IMR-90 (cell line): ENCODE measurements around the gene SLC34A3. TPM values are rescaled to one million over a fixed set of nuclear protein-coding genes. Genes with fewer than 3 reads are reported as not detected.

Experiments used
- ATAC-seq: fragments of 200-7000 bp; cut with Tn5 transposase; 2 replicates; pipeline ENCODE4 v1.9.1; 2020; ENCODE audit warnings: low read depth, mild to moderate bottlenecking, moderate library complexity
- BruUV-seq: library from RNA; stranded (reverse); fragments of 400-500 nt; replicated peaks from 2 replicates; lab custom pipeline; 2021; lab: Mats Ljungman, UMichigan
- CTCF ChIA-PET: fragments of 300-600 bp; formaldehyde crosslinking; extraction: SDS; loops from one replicate; lab custom pipeline; 2021; ENCODE audit warnings: antibody characterized with exemption; lab: Yijun Ruan, JAX
- POLR2A ChIA-PET: fragments of 300-600 bp; sonication (Branson Sonifier 250); formaldehyde crosslinking; loops from one replicate; lab custom pipeline; 2022; ENCODE audit warnings: antibody characterized with exemption; ENCODE audit not compliant: unreplicated experiment; lab: Charles Lee
- DNase-seq: peaks from one replicate; pipeline ENCODE4 v3.0.0; 2013
- H2AFZ ChIP-seq: replicated peaks from 2 replicates; pipeline ENCODE3; 2013; ENCODE audit warnings: low read length, mild to moderate bottlenecking; ENCODE audit not compliant: poor library complexity
- H2AK5ac ChIP-seq: 2 replicates; pipeline ENCODE4 v1.6.1; 2013; ENCODE audit warnings: low read depth, low read length, inconsistent platforms
- H2AK9ac ChIP-seq: replicated peaks from 2 replicates; pipeline ENCODE3; 2013; ENCODE audit warnings: mild to moderate bottlenecking, low read depth, low read length, moderate library complexity; ENCODE audit not compliant: poor library complexity
- H2BK120ac ChIP-seq: 2 replicates; pipeline ENCODE4 v1.6.1; 2013; ENCODE audit warnings: low read depth, low read length, inconsistent platforms
- H2BK15ac ChIP-seq: 3 replicates; pipeline ENCODE4 v1.6.1; 2013; ENCODE audit warnings: low read depth, low read length, inconsistent platforms
- H2BK20ac ChIP-seq: 2 replicates; pipeline ENCODE4 v1.6.1; 2013; ENCODE audit warnings: low read depth, mild to moderate bottlenecking, inconsistent platforms, low read length, moderate library complexity
- H2BK5ac ChIP-seq: 2 replicates; pipeline ENCODE4 v1.6.1; 2013; ENCODE audit warnings: mild to moderate bottlenecking, low read depth, low read length, inconsistent platforms; ENCODE audit not compliant: poor library complexity, severe bottlenecking
- H3K14ac ChIP-seq: replicated peaks from 2 replicates; pipeline ENCODE4 v1.6.1; 2013; ENCODE audit warnings: low read depth, low read length, inconsistent platforms
- H3K18ac ChIP-seq: 2 replicates; pipeline ENCODE4 v1.6.1; 2013; ENCODE audit warnings: low read depth, low read length, control low read depth
- H3K23ac ChIP-seq: 2 replicates; pipeline ENCODE4 v1.6.1; 2013; ENCODE audit warnings: low read depth, low read length, inconsistent platforms
- H3K27ac ChIP-seq: 2 replicates; pipeline ENCODE4 v1.5.1; 2013; ENCODE audit warnings: mild to moderate bottlenecking, control low read depth, low read length; ENCODE audit not compliant: insufficient read depth
- H3K27me3 ChIP-seq: 2 replicates; pipeline ENCODE4 v1.6.1; 2013; ENCODE audit warnings: low read length; ENCODE audit not compliant: control insufficient read depth, insufficient read depth
- H3K36me3 ChIP-seq: 2 replicates; pipeline ENCODE4 v1.6.1; 2013; ENCODE audit warnings: low read length, mixed read lengths; ENCODE audit not compliant: control insufficient read depth, insufficient read depth
- H3K4ac ChIP-seq: 2 replicates; pipeline ENCODE4 v1.6.1; 2013; ENCODE audit warnings: low read depth, low read length, inconsistent platforms
- H3K4me1 ChIP-seq: 2 replicates; pipeline ENCODE4 v1.6.1; 2013; ENCODE audit warnings: low read length, mixed read lengths; ENCODE audit not compliant: control insufficient read depth, insufficient read depth
- H3K4me2 ChIP-seq: 2 replicates; pipeline ENCODE4 v1.6.1; 2013; ENCODE audit warnings: low read depth, mild to moderate bottlenecking, control low read depth, low read length, moderate library complexity
- H3K4me3 ChIP-seq: 2 replicates; pipeline ENCODE4 v1.5.1; 2013; ENCODE audit warnings: low read depth, mild to moderate bottlenecking, control low read depth, low read length, moderate library complexity; ENCODE audit not compliant: insufficient read depth
- H3K56ac ChIP-seq: 2 replicates; pipeline ENCODE4 v1.6.1; 2013; ENCODE audit warnings: low read length, inconsistent platforms; ENCODE audit not compliant: insufficient read depth; ENCODE audit errors: extremely low read depth
- H3K79me1 ChIP-seq, 2 experiments: 2 replicates each; pipeline ENCODE4 v1.6.1; 2013; ENCODE audit warnings: low read length in 2 of 2, inconsistent platforms in 1 of 2, low read depth in 1 of 2
- H3K9ac ChIP-seq: 2 replicates; pipeline ENCODE4 v1.6.1; 2013; ENCODE audit warnings: low read depth, low read length, control low read depth
- H3K9me1 ChIP-seq: 2 replicates; pipeline ENCODE4 v1.6.1; 2013; ENCODE audit warnings: low read length, inconsistent platforms; ENCODE audit not compliant: insufficient read depth
- H3K9me3 ChIP-seq: 2 replicates; pipeline ENCODE4 v1.6.1; 2013; ENCODE audit warnings: low read length; ENCODE audit not compliant: control insufficient read depth, insufficient read depth
- H4K20me1 ChIP-seq: 2 replicates; pipeline ENCODE4 v1.6.1; 2013; ENCODE audit warnings: low read length, inconsistent platforms; ENCODE audit not compliant: insufficient read depth
- H4K5ac ChIP-seq: 2 replicates; pipeline ENCODE4 v1.6.1; 2013; ENCODE audit warnings: mild to moderate bottlenecking, low read depth, low read length, control low read depth
- H4K8ac ChIP-seq, 2 experiments: 2 replicates each; pipeline ENCODE4 v1.6.1; 2013; ENCODE audit warnings: low read depth in 2 of 2, low read length in 2 of 2, control low read depth in 1 of 2, inconsistent platforms in 1 of 2
- H4K91ac ChIP-seq: 2 replicates; pipeline ENCODE4 v1.6.1; 2013; ENCODE audit warnings: low read depth, low read length, inconsistent platforms; ENCODE audit not compliant: insufficient read depth
- CEBPB ChIP-seq: IDR thresholded peaks from 2 replicates; pipeline ENCODE4 v1.6.1; 2012; ENCODE audit warnings: low read depth, low read length, improper control_type of control experiment
- CHD1 ChIP-seq: IDR thresholded peaks from 2 replicates; pipeline ENCODE4 v1.6.1; 2012; ENCODE audit warnings: low read depth, low read length, improper control_type of control experiment
- CTCF ChIP-seq: conservative IDR thresholded peaks from 2 replicates; pipeline ENCODE4 v1.5.1; 2012; ENCODE audit warnings: mild to moderate bottlenecking, low read depth, low read length, improper control_type of control experiment
- MAZ ChIP-seq: IDR thresholded peaks from 2 replicates; pipeline ENCODE4 v1.6.1; 2012; ENCODE audit warnings: low read depth, mild to moderate bottlenecking, low read length, improper control_type of control experiment, moderate library complexity, borderline replicate concordance
- MXI1 ChIP-seq: IDR thresholded peaks from 2 replicates; pipeline ENCODE4 v1.6.1; 2012; ENCODE audit warnings: low read depth, mild to moderate bottlenecking, low read length, moderate library complexity, borderline replicate concordance
- NFE2L2 ChIP-seq: fragments of 150-350 bp; IDR thresholded peaks from 2 replicates; pipeline ENCODE4 v1.6.1; 2016; ENCODE audit warnings: low read depth, mild to moderate bottlenecking, low read length
- POLR2A ChIP-seq: IDR thresholded peaks from 2 replicates; pipeline ENCODE4 v1.6.1; 2012; ENCODE audit warnings: mild to moderate bottlenecking, low read depth, low read length
- RAD21 ChIP-seq: IDR thresholded peaks from 2 replicates; pipeline ENCODE4 v1.6.1; 2012; ENCODE audit warnings: low read length, improper control_type of control experiment
- RCOR1 ChIP-seq: IDR thresholded peaks from 2 replicates; pipeline ENCODE4 v1.6.1; 2012; ENCODE audit warnings: mild to moderate bottlenecking, low read length, improper control_type of control experiment; ENCODE audit not compliant: insufficient replicate concordance
- SMC3 ChIP-seq: fragments of 150-350 bp; IDR thresholded peaks from 2 replicates; pipeline ENCODE4 v1.6.1; 2016; ENCODE audit warnings: low read depth, mild to moderate bottlenecking, antibody characterized with exemption, low read length, moderate library complexity
- WGBS, 2 experiments: methylation state at CpG; one replicate each; pipeline versions ENCODE4 v1.1.5 to v1.1.7; 2013; ENCODE audit warnings: missing lambda C conversion rate in 2 of 2; ENCODE audit not compliant: insufficient read length in 1 of 2; ENCODE audit errors: extremely low coverage in 2 of 2; 5-methylcytosine and 5-hydroxymethylcytosine counted together
- dilution Hi-C: fragments of 300-500 bp; cut with HindIII; formaldehyde crosslinking; loops from one replicate; pipeline ENCODE4 v1.14.3; 2018; ENCODE audit warnings: low sequenced_read_pairs; ENCODE audit not compliant: unreplicated experiment
- in situ Hi-C: fragments of 300-500 bp; cut with MboI; formaldehyde crosslinking; loops from 3 replicates; pipeline ENCODE4 v1.14.3; 2019; ENCODE audit warnings: low sequenced_read_pairs, inconsistent platforms, mixed read lengths
- intact Hi-C: fragments of 100-400 bp; cut with micrococcal nuclease; formaldehyde crosslinking; loops from 2 replicates; pipeline ENCODE4 v1.10.0; 2022
- polyA plus RNA-seq, 3 experiments: library from polyadenylated mRNA; depleted of rRNA; stranded (reverse); fragments of >200 nt; gene quantifications; 2 replicates each; pipeline ENCODE4 v1.2.3, GENCODE V29; 2012; ENCODE audit warnings: low replicate concordance in 1 of 3
- total RNA-seq: library from RNA; depleted of rRNA; stranded (reverse); fragments of >200 nt; gene quantifications from 2 replicates; pipeline ENCODE4 v1.2.3, GENCODE V29; 2012

SLC34A3 gene
- total and polyA plus RNA-seq, 2 of the 4 experiments (the other 2 are of a cell fraction): not detected

DNA sequence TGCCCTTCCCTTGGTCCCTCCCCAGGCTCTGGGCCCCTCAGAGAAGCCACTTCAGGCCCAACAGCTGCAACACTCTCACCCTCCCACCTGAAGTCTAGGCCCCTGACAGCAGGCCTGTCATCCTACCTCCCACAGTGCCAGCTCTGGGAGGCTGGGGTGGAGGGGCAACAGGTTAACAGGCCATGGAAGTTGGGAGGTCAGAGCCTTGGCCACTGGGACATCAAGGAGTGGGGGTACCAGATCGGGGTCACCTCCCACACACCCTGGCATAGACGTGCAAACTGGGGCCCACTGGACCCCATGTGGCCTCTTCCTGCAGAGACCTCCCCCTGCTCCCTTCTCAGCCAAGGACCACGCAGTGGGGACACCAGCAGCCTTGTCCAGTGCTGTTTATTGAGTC, 39.5 kb upstream of the SLC34A3 start:
- no peak overlapping the region for H3K18ac ChIP-seq
- no peak overlapping the region for H2BK20ac ChIP-seq
- dilution Hi-C loops (no loop called here), in situ Hi-C loops (no loop called here), intact Hi-C loops (no loop called here)
- H4K20me1 ChIP-seq: peaks cover 34% of the 10 kb centered on the region
- peaks cover 5 to 74% of the 10 kb centered on the region in 2 experiments for H3K79me1 ChIP-seq
- ATAC-seq: no peak
- H3K14ac ChIP-seq: no peak overlapping the region
- H2BK120ac ChIP-seq: no peak overlapping the region
- no peak overlapping the region for H2AK9ac ChIP-seq
- CTCF ChIA-PET: no interaction called here
- TF ChIP-seq NFE2L2 (no peak), CHD1 (no peak), MAZ (no peak), SMC3 (no peak), RCOR1 (no peak), CTCF (no peak), RAD21 (no peak), MXI1 (no peak), CEBPB (no peak), POLR2A (no peak)
- no peak for DNase-seq
- no peak overlapping the region for H3K4ac ChIP-seq
- no peak overlapping the region for H3K23ac ChIP-seq
- no peak overlapping the region for H2BK5ac ChIP-seq
- no peak overlapping the region for H3K56ac ChIP-seq
- peaks cover 31% of the 10 kb centered on the region for H3K36me3 ChIP-seq
- no peaks in the 10 kb centered on the region for H3K9me1 ChIP-seq
- H4K8ac ChIP-seq: no peak overlapping the region
- H2AK5ac ChIP-seq: no peak overlapping the region
- H2BK15ac ChIP-seq: no peak overlapping the region
- whole genome bisulfite sequencing, 2 experiments: 100% methylated on average over 1 of the region's 3 CpGs; no CpG with 5 or more reads in 1 of the 2 experiments
- H3K27ac ChIP-seq: no peak overlapping the region
- H3K4me3 ChIP-seq: no peak overlapping the region
- no peak overlapping the region for H3K9ac ChIP-seq
- no peak overlapping the region for H2AFZ ChIP-seq
- POLR2A ChIA-PET: no interaction called here
- H3K9me3 ChIP-seq: no peaks in the 10 kb centered on the region
- peaks cover 16% of the 10 kb centered on the region for H3K4me1 ChIP-seq
- H4K91ac ChIP-seq: no peak overlapping the region
- H3K4me2 ChIP-seq: no peak overlapping the region
- no peak overlapping the region for H4K5ac ChIP-seq
- no TSS peak for BruUV-seq
- no peaks in the 10 kb centered on the region for H3K27me3 ChIP-seq
